GM19043 (cell line): ENCODE data around the gene GPRIN3.

Experiments used
- ATAC-seq: cut with Tn5 transposase; IDR thresholded peaks from one replicate; pipeline ENCODE4 v1.9.1; 2021; ENCODE audit warnings: low read depth; ENCODE audit not compliant: unreplicated experiment

Gene GPRIN3

GRCh38 chr4:89294573-89295269 lies 12.9 kb downstream of the GPRIN3 start:
- ATAC-seq: peak; percentile 81

- ATAC-seq: no peak
These were observed 14.3 kb downstream of the GPRIN3 start for GRCh38 chr4:89293299-89293698.

GRCh38 chr4:89290727-89291516 lies 16.7 kb downstream of the GPRIN3 start:
- ATAC-seq: no peak

- no peak for ATAC-seq
These were observed 18.3 kb downstream of the GPRIN3 start for GRCh38 chr4:89289312-89289711.

- no peak for ATAC-seq
These were observed 19.2 kb downstream of the GPRIN3 start for GRCh38 chr4:89288430-89288829.

- no peak for ATAC-seq
These were observed 19.7 kb downstream of the GPRIN3 start for GRCh38 chr4:89287945-89288344.

GRCh38 chr4:89285745-89286144 lies 21.9 kb downstream of the GPRIN3 start:
- no peak for ATAC-seq

GRCh38 chr4:89284828-89285227 lies 22.8 kb downstream of the GPRIN3 start:
- ATAC-seq: no peak

GRCh38 chr4:89284020-89284424 lies 23.6 kb downstream of the GPRIN3 start:
- ATAC-seq: no peak

GRCh38 chr4:89283226-89284009 lies 24.2 kb downstream of the GPRIN3 start:
- ATAC-seq: no peak

- ATAC-seq: no peak
These were observed 28.2 kb downstream of the GPRIN3 start for GRCh38 chr4:89279385-89279784.

GRCh38 chr4:89277412-89277811 lies 30.2 kb downstream of the GPRIN3 start:
- no peak for ATAC-seq

GRCh38 chr4:89276296-89276695 lies 31.3 kb downstream of the GPRIN3 start:
- ATAC-seq: no peak

- ATAC-seq: no peak
These were observed 32.0 kb downstream of the GPRIN3 start for GRCh38 chr4:89275587-89275986.

- no peak for ATAC-seq
These were observed 33.9 kb downstream of the GPRIN3 start for GRCh38 chr4:89273741-89274141.

GRCh38 chr4:89270792-89271191 lies 36.8 kb downstream of the GPRIN3 start:
- ATAC-seq: no peak

- ATAC-seq: no peak
These were observed 38.4 kb downstream of the GPRIN3 start for GRCh38 chr4:89269121-89269666.

- no peak for ATAC-seq
These were observed 38.9 kb downstream of the GPRIN3 start for GRCh38 chr4:89268679-89269078.

GRCh38 chr4:89267846-89268245 lies 39.8 kb downstream of the GPRIN3 start:
- ATAC-seq: no peak

GRCh38 chr4:89267392-89267791 lies 40.2 kb downstream of the GPRIN3 start:
- ATAC-seq: no peak

- no peak for ATAC-seq
These were observed 41.5 kb downstream of the GPRIN3 start for GRCh38 chr4:89266128-89266527.
